ENCODE data around the gene CD320.
"Not testable (repeated sequence)": the region's sequence is repeated elsewhere in the genome, so short reads cannot be mapped to it uniquely, and the experiment has no call there.

GRCh38 chr19:8264248-8264647 is 43.9 kb downstream of the CD320 start:
- not testable (repeated sequence) for TF ChIP-seq POLR2AphosphoS5, CTCF, POLR2A, EP300 (IDR thresholded peaks at IDR 0.05)
